Measurements from ENCODE around the gene ADAMTSL3.

Gene ADAMTSL3

DNA sequence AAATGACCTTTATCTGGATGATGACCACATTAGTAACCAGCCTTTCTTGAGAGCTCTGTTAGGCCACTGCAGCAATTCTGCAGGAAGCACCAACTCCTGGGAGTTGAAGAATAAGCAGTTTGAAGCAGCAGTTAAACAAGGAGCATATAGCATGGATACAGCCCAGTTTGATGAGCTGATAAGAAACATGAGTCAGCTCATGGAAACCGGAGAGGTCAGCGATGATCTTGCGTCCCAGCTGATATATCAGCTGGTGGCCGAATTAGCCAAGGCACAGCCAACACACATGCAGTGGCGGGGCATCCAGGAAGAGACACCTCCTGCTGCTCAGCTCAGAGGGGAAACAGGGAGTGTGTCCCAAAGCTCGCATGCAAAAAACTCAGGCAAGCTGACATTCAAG lies 328.8 kb downstream of the ADAMTSL3 start:
- DNase-seq, result no peak

DNA sequence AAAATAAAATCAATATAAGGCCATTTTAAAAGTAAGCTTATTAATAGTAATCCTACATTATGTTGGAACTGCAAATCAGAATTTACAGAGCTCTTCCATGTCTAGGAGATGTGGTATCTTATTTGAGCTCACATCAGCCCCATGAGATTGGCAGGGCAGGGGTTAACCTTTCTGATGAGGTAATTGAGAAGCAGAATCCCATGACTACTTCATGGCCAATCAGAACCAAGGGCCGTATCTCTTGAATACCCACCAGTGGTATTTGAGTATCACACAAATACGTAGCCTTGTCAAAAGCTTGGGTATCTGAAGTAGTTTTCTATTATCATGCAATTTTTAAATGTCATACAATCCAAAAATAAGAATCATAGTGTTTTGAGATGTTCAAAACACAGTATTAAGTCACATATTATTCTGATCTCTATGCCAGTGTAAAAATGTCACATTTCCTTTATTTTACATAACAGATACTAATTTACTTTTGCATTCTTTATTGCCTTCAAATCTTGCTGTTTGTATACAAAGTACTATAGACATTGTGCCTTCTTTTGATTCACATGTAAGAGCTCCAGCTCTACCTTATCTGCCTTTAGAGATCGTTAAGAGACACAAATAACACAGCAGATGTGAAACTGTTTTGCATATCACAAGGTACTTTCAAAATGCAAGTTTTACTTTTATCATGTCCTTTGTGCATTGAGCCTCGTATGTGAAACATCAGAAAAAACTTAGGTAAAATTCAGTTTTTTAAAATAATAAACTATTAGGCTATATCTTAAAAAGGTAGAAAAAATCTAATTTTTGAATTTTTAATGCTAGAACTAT lies 329.9 kb downstream of the ADAMTSL3 start:
- DNase-seq, result no peak

DNA sequence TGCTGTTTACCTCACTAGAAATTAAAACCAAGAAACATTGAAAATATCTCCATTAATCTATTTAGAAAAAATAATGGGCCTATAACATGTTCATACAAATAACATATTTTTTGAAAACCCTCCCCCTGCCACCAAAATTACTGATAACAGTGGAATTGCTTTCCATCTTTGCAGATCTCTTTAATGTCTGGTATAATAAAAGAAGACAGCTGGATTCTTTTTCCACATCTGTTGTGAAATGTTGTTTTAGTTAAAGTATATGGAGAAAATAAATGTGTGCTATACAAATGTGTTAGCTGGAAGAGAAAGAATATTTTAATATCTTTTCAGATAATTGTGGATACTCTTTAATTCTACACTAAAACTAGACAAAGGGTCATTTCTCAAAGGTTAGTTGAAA lies 330.7 kb downstream of the ADAMTSL3 start:
- no peak for DNase-seq

DNA sequence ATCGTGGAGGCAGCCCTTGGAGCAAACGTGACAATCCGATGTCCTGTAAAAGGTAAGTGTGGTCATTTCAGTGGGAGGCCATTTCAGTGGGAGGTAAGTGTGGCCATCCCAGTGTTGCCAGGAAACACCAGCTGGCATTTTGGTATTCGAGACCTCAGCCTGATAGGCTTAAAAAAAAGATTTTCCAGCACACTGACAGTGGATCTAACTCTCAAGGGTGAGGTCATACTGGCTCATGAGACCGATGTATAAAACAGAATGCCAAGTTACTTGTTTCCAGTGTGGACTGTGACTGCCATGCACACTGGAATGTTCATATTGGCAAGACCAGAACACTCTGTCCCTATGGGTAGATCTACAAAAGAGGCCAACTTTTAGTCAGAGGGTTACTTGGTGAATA lies 337.2 kb downstream of the ADAMTSL3 start:
- no peak for DNase-seq

DNA sequence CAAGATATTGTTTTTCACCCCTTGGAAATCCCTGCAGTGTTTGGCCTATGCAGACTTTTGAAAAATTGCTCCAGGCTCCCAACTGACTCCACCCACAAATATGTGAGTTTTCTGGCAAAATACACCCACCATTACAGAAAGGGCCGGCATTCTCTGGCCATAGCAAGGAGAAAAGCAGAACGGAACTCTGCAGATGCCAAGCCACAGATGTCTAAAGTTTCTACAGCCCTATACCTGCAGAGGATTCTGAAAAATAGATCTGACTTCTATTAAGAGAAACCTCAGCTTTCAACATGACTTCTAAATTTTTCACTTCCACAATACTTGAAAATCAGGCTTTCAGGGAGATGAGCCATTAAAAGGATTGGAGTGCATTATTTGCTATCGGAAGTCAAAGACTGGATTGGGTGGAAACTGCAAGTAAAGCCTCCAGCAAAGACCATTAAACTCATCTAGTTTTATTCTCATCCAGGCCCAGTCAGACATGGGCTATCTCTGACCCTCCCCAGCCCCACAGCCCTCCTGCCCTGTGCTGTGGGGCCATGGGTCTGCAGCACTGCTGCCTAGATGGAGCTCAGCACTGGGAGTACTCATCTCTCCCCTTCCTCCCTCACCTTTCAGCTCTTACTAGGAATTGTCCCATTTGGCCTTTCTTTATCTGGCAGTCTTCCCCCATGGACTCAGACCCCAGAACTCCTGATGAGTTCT lies 338.6 kb downstream of the ADAMTSL3 start:
- no peak for DNase-seq

DNA sequence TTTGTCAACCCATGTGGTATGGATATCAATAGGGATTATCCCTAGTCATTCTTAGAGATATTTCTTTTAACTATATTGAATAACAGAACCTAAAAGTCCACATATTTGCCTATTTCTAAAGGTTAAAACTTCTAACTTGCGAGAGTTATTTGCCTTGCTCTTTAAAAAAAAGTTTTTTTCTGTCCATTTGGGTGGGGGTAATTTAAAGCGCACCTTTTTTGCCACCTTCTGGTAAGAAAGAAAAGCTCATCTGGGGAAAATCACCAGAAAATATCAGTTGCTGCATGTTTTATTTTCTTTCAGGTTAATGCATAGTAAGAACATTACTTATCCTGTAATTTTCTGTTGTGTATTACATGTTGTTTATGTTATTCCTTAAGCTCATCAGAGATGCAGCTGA lies 339.7 kb downstream of the ADAMTSL3 start:
- no peak for DNase-seq

DNA sequence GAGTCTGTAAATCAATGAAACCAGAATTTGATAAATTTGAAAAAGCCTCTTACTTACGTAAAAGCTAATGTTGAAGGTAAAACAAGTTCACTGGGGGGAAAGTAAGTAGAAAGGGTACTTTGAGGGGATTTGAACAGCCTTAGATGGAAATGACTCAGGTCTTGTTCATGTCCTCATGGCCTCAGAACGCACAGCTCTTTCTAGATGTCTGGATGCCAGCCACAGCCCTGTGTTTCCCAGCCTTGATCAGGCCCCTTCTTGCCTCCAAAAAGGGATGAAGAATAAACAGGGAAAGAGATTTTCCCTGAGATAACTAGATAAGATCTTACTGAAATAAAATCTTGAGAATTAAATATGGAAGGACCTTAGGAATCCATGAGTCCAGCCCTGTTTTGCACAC lies 344.6 kb downstream of the ADAMTSL3 start:
- DNase-seq, result no peak

DNA sequence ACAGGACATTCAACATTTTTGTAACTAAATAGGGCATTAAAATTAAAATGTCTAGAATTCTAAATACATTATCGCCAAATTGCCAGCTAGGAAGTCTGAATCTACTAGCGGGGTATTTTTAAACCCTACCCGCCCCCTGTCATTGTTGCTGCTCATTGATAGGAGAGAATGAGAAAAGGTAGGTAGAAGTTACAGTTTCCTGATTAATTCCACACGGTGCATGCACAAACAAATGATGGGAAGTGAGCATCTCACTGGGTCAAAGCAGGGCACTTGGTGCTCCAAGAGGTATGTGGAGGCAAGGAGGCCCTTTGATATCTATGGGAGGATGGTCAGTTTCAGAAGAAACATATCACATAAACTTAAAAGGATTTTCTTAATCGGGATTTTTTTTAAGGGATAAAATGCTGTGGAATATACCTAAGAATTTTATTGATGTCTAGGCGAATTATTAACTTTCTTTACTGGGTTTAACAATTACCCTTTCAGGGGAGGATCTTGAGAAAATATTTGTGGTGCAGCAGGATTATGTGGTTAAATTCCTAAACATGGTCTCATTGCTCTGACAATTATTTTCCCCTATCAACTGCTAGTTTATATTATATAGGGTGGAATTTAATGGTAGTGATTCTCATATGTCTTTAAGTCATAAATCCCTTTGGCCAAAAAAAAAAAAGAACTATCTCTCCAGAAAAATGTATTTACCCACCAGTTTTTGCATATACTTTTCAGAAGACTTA lies 345.6 kb downstream of the ADAMTSL3 start:
- no peak for DNase-seq

DNA sequence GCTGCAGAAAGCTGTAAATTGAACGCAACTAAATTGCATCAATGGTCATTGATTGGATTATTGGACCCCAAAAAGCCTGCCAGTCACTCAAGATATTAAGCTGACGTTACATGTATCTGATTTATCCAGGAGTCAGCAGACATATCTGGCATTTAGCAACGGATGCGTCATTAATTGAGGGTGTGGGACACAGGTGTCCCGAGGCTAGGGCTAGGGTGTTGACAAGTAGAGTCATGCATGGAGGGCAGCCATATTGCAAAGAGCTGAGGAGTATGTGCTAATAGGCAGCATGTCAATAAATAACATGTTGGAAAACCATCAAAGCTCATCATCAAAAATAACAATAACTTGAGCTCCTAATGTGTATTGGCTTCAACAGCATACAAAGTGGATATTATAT lies 347.1 kb downstream of the ADAMTSL3 start:
- DNase-seq, result no peak

DNA sequence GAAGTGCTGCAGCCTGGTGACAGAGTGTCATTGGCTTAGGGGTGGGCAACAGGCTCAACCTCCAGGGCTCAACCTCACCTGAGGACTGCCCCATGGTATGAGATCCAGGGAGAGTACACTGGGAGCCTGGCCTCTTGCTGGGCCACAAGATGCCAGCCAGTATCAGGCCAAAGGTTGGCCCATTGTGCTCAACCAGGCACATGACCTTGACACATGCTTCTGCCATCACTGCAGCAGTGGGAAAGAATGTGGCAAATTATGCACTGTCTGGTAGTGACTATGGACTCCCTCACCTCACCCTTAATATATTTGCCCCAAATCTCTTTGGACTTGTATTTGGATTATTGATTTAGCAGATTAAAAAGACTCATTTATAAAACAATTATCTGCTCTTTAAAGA lies 347.7 kb downstream of the ADAMTSL3 start:
- no peak for DNase-seq

DNA sequence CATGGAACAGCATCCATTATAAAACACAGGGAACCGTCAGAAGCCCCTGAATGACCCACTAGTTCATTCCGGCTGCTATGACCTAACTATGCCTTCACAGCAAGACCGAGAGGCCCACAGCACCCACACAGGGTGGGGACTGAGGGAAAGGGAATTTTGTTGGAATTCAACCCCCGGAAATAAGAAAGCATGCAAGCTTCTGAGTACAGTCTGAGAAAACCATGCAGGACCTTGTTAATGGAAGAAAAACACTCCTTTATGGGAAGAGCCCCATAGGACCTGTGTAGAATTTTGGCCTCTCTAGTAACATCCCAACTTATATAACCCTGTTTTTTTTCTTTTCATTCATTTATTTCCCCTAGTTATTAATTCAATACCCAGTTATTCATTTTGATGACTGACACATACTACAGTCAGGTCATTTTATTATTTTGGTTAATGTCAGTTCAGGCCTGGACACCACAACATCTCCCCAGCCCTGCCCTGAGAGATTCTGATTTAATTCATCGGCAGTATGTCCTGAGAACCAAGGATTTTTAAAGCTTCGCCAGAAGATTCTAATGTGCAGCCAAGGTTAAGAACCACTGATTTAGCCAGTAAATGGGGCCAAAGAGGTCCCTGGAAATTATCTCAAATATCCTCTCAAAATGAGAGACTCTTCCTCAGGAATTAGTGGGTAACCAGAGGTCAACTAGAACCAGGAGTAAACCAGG lies 350.0 kb downstream of the ADAMTSL3 start:
- no peak for DNase-seq

DNA sequence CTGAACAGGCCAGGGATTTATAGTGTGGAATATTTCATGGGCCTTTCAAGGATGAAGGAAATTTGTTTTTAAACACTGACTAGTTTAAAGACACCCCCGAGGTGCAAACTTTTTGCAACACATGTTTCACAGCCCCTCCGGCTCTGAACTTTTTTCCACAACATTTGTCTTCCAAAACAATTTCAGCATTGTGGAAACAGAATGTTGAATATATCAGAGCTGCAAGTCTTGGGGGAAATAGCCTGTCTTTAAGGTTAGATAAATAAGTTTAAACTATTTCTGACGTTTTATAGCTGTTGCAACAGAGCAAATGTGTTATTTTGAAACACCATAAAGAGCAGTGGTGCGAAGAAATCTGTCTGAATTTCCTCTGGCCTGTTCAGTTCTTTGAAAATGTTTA lies 352.5 kb downstream of the ADAMTSL3 start:
- no peak for DNase-seq

DNA sequence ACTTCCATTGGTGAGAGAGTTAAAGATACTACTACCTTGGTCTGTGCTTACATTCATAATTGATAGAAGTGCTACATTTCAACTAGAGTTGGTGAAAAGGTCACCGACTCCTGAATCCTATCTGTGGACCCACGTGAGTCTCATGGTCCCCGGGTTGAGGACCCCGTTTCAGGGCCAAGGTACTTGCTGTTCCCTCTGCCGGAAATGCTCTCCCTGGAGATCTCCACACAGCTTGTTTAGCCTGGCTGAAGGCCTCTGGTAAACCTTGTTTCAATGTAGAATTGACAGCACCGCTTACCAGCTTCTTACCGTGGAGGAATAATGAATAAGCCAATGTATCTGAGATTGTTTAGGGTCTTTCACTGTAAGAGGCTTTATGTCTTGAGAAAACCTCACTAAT lies 355.7 kb downstream of the ADAMTSL3 start:
- DNase-seq, result no peak

DNA sequence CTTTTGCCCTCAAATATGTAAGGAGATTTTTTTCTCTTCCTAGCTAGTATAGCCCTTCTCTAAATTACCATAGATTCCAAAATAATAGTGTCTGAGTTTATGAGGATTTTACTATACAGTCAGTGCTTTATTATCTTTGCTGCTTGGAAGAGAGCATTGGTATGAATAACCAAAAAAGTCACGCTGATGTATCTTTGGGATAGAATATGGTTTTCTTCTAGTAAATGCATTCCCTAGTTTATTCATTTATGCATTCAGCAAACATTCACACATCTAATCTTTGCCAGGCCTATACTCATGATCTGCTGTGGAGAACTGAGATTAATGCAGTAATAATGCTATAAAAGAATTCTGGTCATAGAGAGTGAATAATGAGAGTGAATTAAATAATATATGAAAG lies 356.3 kb downstream of the ADAMTSL3 start:
- no peak for DNase-seq

DNA sequence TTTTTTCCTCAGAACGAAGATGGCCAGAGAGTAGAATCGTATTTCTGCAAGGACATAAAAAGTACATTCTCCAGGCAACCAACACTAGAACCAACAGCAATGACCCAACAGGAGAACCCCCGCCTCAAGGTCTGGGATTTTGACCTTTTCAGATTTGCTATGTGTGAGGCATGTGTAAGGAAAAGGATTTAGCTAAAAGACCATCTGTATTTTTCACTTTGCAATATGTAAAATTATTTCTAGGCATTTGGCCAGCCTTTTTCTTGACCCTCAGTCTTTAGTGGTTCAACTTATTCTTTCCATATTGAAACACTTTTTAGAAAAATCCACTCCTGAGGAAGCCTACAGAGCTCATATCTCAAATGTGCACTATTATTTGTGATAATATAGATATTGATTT lies 362.4 kb downstream of the ADAMTSL3 start:
- no peak for DNase-seq

DNA sequence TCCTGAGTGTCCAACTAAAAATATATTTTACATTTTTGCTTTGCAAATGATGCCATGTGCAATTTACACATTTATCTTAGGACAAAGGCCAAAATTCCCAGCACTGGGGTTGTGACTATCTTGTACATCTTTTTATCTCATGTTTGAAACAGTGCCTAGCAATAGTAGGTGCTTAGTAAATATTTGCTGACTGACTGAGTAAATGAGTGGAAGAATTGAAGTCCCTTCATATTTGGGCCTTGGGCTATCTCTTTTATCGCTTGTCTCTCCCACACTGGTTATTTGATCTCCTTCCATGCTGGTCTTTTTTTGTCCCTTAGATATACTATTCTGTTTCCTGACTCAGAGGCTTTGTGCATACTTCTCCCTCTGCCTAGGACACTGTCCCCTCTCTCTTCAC lies 368.6 kb downstream of the ADAMTSL3 start:
- no peak for DNase-seq

DNA sequence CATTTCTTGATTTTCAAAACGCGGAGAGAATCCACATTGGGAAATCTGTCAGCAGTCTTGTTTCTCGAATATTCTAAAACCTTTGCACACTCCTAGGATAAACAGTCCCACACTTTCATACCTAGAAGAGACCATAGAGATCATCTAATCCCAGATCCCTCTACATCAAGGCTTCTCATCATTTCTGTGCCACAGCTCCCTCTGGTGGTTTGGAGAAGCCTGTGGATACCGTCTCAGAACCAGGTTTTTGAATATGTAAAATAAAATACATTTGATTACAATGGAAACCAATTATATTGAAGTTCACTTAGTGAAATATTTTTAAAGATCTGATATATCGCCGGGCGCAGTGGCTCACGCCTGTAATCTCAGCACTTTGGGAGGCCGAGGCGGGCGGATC lies 369.7 kb downstream of the ADAMTSL3 start:
- DNase-seq, result peak in 1 of 2 donors; percentile 2

DNA sequence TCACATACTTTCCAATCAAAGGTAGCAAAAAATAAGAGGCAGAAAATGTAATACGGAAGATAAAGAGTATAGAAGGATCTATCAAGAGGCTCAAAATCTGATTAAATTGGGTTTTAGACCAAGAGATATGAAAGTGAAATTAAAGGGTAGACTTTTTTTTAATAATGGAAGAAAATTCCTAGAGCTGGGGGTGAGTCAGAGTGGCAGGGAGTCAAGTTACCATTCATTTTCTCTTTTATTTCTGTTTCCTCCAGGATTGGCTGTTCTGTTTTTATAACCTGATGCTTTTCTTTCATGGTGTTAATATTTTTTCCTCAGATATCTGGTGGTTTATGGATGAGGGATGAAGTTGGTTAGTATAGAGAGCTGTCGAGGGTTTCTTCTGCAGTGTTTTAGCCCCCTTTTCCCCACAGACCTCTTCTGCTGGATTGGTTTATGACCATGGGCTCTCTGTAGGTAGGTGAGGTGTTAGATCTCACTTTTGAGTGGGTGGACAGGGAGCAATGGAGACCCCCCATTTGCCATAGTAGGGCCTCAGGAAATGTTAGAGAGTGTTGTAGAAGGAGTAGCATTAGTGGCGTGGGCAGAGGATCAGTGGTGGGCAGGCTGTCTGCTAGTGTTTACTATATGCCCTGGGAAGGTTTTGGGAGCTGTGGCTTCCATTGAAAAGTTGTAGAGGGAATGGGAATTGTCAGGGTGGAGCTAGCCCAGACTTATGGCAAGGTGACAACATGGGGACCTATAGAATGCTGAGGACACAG lies 380.1 kb downstream of the ADAMTSL3 start:
- no peak for DNase-seq

DNA sequence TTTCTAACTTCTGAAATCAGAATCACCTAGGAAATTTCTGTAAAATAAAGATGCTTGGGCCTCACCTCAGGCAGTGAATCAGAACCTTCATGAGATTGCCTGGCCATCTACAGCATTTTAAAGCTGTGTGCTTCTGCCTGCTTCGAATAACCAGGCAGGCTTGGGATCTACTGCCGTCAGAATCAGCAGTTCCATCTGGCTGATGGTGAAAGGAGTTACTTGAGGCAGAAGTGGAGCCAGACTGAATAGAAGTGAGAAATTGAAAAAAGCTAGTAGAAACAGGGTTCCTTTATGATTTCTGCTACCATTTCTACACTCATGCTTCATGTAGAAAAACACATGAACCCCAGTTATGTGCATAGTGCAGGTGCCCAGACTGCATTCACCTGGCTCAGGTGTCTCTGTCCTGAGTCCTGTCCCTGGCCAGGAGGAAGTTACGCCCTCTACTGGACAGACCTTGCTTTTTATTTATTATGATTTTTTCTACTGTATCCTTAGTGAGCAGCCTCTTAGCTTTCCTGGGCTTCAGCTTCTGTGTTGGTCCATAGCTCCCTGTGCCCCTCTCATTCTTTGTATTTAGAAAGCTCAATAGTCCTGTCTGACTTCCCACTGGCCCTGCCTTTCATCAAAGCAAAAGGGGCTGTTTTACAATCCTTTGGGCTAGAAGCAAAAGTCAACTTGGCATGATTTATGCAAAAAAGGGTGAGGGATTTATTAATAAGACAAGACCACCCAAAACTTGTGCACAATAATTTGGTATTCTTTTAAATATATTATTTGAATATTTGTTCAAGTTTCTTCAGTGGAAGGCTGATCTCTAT lies 380.9 kb downstream of the ADAMTSL3 start:
- DNase-seq, result no peak

DNA sequence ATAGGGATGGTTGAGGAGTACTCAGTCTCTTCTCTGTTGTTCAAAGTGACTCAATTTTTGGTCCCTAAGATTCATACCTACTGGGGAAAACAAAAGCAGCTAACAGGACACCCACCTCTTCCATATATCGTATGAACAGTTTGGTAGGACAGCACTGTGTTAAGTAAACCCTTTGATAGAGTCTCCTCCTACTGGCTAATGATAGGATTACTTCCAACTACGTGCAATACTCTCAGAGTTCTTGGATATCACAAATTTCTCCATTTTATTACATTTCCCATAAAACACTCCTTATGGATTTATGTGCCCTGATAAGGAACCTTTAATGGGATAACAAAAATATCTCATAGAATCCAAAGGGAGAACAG lies 381.5 kb downstream of the ADAMTSL3 start:
- peak in 1 of 2 donors; percentile 6 for DNase-seq

DNA sequence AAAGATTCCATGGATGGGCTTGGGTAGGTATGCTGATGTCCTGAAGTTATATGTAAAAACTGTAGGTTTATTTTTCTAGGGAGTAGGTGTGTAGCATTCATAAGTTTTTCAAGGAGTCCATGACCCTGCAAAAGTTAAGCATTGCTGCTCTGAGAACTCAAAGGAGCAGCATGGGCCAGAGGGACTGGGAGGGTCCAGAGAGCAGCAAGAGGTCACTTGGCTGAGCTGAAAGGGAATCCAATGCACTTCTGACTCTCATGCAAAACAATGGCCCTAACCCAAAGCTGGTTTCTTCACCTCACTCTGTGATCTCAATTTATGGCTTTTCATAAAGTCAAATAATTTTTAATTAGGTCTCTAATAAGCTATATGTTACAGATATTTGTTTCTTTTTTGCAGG lies 383.4 kb downstream of the ADAMTSL3 start:
- no peak for DNase-seq
